Peyer's patch (tissue), 4 donors: ENCODE measurements around the gene PTPRR.

Experiments used
- CTCF ChIP-seq, 6 experiments: fragments of 450-650 bp in 4 of 6; fragments of 200-600 bp in 2 of 6; sonication (generic) in 1 of 6; IDR thresholded peaks; one replicate each; pipeline ENCODE4 v1.5.1; 2017 to 2019; ENCODE audit warnings: antibody characterized with exemption in 6 of 6, mild to moderate bottlenecking in 3 of 6, moderate library complexity in 1 of 6
- POLR2A ChIP-seq, 2 donors: fragments of 450-650 bp; IDR thresholded peaks; one replicate each; pipeline ENCODE4 v1.5.1; 2017; ENCODE audit warnings: antibody characterized with exemption in 2 of 2, mild to moderate bottlenecking in 2 of 2, moderate library complexity in 2 of 2

GRCh38 chr12:70839544-70839943 is 81.0 kb downstream of the PTPRR start:
- peak in 1 of 6 experiments; percentile 23 for TF ChIP-seq CTCF (IDR thresholded peaks at IDR 0.05)
- no peak for TF ChIP-seq POLR2A (IDR thresholded peaks at IDR 0.05)
